ENCODE measurements around the gene THBS2. TPM values are rescaled to one million over a fixed set of nuclear protein-coding genes. Genes with fewer than 3 reads are reported as not detected.

Gene THBS2
- total RNA-seq, 1 experiment from 2014 or later = not detected

DNA sequence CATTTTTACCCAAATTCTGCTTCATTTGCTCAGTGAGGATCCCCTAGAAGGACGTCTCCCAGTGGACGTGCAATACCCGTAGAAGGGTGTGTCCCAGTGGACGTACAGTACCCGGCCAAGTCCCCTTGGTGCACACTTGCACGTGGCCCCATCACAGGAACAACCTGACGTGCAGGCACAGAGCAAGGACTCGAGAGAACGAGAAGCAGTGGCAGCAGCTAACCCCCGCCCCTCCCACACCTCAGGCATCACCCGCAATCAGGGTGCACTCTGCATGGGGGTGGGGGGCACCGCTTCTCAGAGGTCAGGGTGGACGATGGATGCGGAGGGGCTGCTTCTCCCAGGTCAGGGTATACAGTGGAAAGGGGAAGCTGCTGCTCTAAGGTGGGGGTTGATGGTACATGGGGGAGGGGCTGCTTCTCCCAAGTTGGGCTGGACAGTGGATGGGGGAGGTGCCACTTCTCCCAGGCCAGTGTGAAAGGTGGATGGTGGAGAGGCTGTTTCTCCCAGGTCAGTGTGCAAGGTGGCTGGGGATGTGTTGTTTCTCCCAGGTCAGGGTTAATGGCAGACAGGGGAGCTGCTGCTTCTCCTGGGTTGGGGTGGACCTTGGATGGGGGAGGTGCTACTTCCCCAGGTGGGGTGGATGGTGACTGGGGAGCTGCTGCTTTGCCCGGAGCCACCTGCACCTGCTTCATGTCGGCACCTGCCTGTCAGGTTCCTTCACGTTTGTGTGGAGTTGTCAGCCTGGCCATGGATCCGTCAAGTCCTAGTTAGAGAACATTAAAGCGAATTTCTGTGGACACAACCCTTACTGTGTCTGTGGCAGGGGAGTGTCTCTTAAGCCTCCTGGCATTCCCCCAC lies 1.0 kb upstream of the THBS2 start:
- in situ Hi-C loops (cut with HindIII; ENCODE audit: low pct_unique_long_range_greater_than_20kb, low sequenced_read_pairs) = no loop called here

DNA sequence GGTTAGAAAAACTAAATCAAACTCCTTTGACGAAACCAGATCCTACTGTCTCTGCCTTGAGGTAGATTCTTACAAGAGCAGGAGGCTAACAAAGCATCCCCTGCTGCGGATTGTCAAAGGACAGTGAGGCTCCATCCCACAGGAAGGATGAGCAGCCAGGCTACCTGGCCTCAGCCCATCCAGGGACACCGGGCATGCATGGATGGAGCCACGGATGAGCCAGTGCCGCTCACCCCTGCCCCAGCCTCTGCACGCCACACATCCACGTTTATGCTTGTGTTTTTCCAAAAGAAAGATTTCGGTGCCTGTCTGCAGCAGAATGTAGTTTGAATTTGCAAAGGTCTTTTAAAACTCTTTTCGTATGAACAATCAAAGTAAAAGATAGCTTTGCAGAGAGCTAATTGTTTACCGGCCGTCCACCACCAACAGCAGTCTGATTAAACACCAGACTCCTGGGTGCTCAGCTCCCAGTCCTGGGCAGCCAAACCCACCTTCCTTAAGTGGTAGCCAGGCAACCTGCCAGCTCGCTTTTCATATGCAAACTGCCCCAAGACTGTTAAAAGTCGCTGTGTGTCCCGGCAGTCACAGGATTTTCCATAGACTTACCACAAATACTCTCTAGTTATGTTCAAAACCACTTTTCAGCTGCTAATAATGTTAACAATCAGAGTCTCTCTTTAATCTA lies 999 bp downstream of the THBS2 start:
- in situ Hi-C loops (cut with HindIII; ENCODE audit: low pct_unique_long_range_greater_than_20kb, low sequenced_read_pairs) = no loop called here
- no peak for DNase-seq (ENCODE audit: low read depth)

More for the DNA sequence above, 1.0 kb upstream of the THBS2 start:
- no peak for DNase-seq (ENCODE audit: low read depth)

DNA sequence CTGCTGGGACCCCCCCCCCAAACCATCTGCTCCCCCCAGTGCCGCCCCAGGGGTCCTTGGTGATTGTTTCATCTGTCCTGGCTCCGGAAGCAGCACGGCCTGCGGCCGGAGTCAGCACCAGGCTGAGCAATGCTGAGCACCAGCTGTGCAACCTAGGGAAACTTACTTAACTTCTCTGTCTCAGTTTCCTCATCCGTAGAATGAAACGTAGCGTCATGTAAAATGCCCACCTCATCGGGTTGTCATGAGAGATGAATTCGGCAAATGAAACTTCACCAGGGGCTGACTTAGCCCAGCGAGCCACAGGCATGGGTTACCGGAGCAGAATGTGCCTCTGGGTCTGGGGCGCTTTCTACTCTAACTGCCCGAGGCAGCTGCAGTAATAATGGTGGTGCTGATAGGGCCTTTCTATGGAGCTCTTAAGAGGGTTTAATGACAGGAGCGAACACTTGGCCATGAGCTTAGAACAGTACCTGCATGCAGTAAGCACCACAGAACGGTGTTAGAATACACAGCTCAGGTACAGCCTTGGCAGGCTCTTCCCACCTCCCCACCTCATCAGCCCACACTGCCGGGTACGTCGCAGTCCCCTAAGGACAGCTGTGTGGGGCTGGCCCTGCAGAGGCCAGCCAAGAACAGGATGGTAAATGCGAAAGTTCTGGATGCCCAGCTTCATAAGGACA lies 1.7 kb downstream of the THBS2 start:
- in situ Hi-C loops (cut with HindIII; ENCODE audit: low pct_unique_long_range_greater_than_20kb, low sequenced_read_pairs) = no loop called here
- DNase-seq (ENCODE audit: low read depth) = no peak

DNA sequence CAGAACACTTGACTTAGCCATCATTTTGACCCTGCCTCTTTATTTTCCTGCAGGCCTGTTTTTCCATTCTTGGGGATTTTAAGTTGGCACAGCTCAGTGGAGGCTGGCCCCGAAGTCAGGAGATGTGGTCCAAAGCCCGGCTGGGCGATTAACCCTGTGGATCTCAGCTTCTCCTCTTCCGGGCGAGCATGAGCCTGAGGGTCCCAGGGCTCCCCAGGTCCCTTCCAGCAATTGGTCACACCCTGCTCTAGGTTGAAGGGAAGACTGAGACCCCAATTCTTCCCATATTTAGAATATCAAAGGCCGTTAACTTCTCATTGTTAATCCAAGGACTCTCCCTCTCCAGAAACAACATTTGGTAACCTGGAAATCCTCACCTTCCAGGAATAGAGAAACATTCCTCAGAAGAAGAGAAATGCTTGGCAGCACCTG lies 2.3 kb downstream of the THBS2 start:
- in situ Hi-C loops (cut with HindIII; ENCODE audit: low pct_unique_long_range_greater_than_20kb, low sequenced_read_pairs) = no loop called here
- no peak for DNase-seq (ENCODE audit: low read depth)

DNA sequence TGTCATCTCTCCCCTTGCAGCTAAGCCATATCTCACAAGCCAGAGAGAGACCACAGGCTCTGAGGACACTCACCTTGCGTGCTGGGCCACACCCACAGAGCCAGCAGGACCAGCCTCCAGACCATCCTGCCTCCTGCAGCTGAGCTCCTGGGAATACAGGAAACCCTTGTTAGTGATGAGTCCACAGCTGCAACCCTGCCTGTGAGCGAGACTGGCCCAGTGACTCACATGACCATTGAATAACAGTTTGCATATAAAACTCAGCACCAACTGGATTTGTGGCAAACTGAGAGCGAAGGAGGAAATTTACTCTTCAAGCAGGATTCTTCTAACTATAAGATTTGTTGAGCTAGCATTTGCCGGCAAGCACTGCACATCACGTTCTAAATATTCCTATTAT lies 3.0 kb downstream of the THBS2 start:
- DNase-seq (ENCODE audit: low read depth) = peak; percentile 39
- in situ Hi-C loops (cut with HindIII; ENCODE audit: low pct_unique_long_range_greater_than_20kb, low sequenced_read_pairs) = no loop called here

DNA sequence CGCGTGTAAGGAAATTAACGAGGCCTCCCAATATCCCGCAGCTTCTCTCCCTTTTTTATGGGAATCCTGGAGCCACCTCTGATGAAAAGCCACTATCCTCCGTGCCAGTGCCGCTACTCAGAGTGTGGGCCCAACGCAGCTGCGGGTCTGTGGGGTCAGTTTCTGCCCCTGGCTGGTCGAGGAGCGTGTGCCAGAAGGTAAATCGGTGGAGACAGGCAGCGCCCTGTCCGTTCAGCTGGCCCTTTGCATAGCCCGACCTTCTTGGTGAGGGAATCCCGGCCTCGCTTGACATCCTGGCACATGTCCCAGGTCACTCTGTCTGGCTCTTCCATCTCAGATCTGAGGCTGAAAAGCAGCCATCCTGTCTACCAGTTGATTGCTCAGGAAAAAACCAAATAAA lies 4.6 kb downstream of the THBS2 start:
- in situ Hi-C loops (cut with HindIII; ENCODE audit: low pct_unique_long_range_greater_than_20kb, low sequenced_read_pairs) = no loop called here

DNA sequence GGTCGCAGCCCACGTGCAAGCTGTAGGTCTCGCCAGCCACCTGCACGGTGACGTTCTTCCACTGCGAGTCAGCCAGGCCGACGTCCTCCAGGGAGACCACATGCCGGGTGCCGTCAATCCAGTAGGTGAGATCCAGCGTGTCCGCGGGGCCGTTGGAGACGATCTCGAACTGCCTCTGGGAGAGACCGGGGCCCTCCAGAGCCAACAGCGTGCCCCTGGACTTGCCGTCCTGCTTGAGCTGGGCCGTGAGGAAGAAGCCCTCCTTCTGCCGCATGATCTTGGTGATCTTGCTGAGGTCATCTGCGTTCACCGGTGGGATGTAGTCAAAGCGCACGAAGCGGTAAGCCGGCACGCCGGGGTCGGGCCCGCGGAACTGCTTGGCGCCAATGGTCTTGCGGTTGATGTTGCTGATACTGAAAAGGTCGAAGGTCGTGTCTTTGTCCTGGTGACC lies 5.1 kb downstream of the THBS2 start:
- in situ Hi-C loops (cut with HindIII; ENCODE audit: low pct_unique_long_range_greater_than_20kb, low sequenced_read_pairs) = no loop called here
- DNase-seq (ENCODE audit: low read depth) = no peak

More for the DNA sequence above, 4.6 kb downstream of the THBS2 start:
- DNase-seq (ENCODE audit: low read depth) = no peak

DNA sequence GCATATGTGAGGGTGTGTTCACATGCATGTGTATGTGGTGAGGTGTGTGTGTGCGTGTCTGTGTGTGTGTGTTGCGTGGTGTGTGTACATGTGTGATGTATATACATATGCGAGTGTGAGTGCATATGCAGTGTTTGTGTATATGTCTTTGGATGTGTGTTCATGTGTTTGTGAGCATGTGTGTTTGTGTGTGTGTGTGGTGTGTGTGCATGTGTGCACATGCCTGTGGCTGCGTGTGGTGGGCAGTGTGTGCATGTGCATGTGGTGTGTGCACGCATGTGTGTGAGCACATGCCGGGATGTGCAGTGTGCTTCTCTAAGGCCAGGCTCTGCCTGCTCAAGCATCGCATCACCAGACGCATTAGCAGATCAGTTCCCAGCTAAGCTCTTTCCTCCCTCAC lies 5.7 kb downstream of the THBS2 start:
- in situ Hi-C loops (cut with HindIII; ENCODE audit: low pct_unique_long_range_greater_than_20kb, low sequenced_read_pairs) = no loop called here
- no peak for DNase-seq (ENCODE audit: low read depth)

DNA sequence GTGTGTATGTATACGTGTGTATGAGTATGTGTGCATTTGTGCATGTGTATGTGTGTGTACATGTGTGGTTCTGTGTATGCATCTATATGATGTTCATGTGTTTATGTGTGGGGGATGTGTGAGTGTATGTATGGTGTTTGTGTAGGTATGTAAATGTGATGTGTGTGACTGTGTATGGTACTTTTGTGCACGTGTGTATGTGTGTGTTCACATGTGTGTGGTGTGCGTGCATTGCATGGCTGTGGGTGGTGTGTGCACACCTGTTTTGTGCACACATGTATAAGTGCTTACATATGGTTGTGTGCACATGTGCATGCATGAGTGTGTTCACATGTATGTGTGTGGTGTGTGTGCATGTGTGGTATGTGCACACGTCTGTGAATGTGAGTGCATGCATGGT lies 6.2 kb downstream of the THBS2 start:
- in situ Hi-C loops (cut with HindIII; ENCODE audit: low pct_unique_long_range_greater_than_20kb, low sequenced_read_pairs) = no loop called here
- DNase-seq (ENCODE audit: low read depth) = no peak

DNA sequence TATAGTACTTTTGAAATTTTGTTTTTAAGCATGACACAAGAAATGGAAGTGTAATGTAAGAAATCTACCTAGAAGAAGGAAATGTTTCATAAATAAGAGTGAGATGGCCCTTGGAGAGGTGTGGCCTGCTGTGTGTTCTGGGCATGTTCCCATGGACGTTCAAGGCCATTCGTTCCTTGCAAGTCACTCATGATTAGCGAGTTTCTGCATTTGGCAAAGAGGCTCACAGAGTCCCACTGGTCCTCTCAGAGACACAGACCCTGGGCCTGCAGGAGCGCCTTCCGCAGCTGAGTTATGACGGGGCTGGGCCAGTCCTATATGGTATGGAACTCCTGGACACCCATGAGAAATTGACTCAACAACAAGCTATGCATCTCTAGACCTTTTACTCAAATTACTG lies 7.2 kb downstream of the THBS2 start:
- no peak for DNase-seq (ENCODE audit: low read depth)
- in situ Hi-C loops (cut with HindIII; ENCODE audit: low pct_unique_long_range_greater_than_20kb, low sequenced_read_pairs) = no loop called here

DNA sequence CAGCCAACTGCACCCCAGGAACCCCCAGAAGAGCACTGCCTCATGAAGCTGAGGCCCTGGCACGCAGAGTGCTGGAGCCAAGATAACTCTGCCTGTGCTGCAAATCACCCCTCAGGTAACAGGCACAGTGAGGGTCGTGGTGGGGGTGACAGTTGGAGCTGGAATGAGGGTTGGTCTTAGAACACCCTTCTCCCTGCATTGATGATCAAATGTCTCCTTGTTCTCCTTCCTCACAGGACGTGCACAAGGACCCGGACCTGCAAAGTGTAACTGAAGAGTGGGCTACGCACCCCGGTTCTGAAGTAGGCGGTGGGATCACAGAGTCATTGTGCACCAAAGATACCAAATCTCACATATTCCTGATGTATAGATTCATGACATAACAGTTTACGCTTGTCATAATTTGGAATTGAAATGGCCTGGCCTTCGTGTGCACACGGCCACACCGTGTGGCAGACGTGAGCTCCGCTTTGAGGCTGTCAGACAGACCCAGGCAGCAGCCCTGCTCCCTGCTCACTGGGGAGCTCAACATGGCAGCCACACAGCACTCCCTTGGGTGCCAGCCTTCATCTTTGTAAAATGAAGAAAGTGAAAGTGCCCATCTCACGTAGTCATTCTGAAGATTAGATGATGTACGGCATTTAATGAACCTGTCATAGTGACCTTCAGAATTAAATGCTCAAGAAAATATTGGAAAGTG lies 8.8 kb downstream of the THBS2 start:
- no peak for DNase-seq (ENCODE audit: low read depth)
- in situ Hi-C loops (cut with HindIII; ENCODE audit: low pct_unique_long_range_greater_than_20kb, low sequenced_read_pairs) = no loop called here

DNA sequence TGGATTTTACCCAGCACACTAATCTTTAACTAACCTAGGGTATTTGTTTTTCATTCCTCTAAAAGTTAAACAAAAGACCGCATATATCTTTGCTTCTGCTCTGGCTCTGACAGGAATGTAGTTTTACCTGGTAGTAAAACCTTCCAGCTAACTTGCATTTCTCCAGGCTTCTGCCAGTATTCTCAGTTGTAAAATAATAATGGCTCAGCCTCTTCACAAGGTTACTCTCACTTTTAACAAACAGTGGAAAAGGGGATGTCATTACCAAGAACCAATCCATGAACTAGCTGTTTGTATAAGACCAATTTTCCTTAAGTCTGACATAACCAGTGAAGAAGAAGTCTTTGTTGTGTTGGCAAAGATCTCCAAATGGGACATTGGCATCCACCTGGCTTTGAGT lies 10.0 kb downstream of the THBS2 start:
- DNase-seq (ENCODE audit: low read depth) = no peak
- in situ Hi-C loops (cut with HindIII; ENCODE audit: low pct_unique_long_range_greater_than_20kb, low sequenced_read_pairs) = no loop called here

DNA sequence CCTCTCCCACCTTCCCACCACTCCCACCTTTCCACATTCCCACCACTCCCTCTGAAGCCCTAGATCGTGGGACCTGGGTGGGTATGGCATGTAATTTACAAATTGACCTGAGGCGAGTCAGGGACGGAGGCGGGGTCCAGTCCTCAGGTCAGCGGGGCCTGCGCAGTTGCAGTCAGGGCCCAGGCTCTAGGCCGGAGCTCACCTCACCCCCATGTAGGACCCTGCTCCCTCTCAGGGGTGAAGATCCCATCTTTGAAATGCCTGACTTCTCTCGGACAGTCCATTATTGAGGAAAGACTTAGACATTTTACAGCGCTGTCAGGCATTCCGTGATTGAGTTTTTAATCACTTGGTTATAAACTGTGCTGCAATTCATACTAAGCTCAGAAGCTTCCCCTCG lies 10.5 kb downstream of the THBS2 start:
- no peak for DNase-seq (ENCODE audit: low read depth)
- in situ Hi-C loops (cut with HindIII; ENCODE audit: low pct_unique_long_range_greater_than_20kb, low sequenced_read_pairs) = no loop called here

DNA sequence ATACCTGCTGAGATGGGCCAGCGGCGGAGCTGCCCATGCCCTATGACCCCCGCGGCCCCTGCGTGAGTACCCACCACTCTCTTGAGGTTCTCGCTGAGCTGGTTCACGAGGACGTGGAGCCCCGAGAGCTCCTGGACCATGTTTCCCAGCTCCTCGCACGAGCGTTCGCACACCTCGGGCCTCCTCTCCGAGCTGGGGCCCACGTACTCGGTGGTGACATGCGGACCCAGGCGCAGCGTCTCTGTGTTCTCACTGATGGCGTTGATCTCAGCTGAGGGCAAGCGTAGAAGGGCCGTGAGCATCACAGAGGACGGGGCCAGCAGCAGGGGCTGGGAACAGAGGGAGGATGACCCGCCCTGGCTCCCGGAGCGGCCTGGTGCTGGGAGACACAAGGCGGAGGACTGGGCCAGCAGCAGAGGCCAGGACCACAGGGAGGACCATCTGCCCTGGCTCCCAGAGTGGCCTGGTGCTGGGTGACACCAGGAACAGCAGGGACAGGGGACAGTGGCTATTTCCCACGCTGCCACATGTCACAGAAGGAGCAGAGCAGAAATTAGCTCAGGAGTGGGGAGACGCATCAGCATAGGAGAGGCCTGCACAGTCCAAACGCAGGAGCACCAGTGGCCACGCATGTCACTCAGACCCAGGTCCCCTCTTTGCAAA lies 11.8 kb downstream of the THBS2 start:
- in situ Hi-C loops (cut with HindIII; ENCODE audit: low pct_unique_long_range_greater_than_20kb, low sequenced_read_pairs) = no loop called here
- no peak for DNase-seq (ENCODE audit: low read depth)

DNA sequence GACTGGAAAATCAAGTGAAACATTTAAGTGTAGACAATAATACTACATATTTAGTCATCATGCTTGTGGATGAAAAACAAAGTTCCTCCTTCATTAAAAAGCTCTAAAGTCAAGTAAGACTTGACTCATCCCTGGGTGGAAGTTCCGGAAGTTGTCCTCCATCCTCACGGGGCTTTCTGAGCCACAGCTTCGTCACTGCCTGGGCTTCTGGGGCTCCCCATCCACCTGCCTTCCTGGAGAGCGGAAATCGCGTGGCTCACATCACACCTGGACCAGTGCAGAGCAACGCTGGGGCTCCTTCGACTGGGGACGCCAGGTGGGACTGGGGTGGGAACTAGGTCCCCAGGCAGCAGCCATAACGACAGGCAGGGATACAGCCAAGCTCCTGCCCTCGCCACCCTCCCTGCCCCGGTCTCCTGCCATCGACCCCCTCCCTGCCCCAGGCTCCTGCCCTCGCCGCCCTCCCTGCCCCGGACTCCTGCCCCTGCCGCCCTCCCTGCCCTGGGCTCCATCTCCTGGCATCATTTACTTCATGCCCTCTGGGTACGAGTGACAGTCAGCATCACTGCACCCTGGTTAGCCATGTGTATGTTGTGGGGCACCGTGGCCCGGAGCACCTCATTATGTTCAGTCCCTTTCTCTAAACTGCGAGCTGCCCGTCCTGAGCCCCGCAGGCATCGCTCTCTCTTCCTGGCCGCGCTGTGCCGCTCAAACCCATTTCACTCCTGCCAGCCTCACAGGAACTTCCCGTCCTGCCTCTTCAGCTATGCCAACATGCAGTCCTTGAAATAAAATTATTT lies 12.9 kb downstream of the THBS2 start:
- no peak for DNase-seq (ENCODE audit: low read depth)
- in situ Hi-C loops (cut with HindIII; ENCODE audit: low pct_unique_long_range_greater_than_20kb, low sequenced_read_pairs) = no loop called here

DNA sequence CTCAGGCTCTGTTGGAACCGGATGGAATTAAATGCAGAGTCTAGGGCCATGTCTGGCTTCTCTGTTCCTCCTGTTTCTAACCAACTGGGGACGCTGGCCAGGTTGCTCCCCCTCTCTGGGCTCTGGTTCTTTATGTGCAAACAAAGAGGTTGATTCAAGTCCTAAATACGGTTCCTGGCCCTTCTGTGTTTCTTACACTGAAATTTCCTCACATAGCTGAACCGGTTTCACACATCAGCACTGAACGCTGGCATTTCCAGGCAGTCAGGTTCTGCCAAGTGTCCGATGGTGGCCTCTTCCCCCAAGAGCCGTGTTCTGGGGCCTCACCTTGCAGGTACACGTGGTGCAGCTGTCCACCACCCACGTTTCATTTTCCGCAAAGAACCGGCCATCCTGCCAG lies 13.5 kb downstream of the THBS2 start:
- in situ Hi-C loops (cut with HindIII; ENCODE audit: low pct_unique_long_range_greater_than_20kb, low sequenced_read_pairs) = no loop called here
- no peak for DNase-seq (ENCODE audit: low read depth)

DNA sequence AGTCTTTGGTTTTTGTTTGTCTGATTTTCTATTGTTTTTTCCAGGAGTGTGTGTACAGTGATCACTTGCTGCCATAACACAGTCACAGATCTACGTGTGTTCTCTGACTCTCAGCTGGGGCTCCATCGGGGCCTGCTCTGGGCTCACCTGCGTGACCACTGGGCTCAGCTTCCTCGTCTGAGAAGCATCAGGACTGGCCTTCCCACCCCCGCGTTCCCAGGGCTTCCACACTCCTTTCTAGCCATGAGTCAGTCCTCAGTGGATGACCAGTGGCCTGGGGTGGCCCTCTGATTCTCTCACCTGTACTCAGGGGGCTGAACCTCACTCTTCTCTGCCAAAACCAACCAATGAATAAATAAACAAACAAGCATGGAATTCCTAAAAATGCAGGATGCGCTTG lies 14.5 kb downstream of the THBS2 start:
- no peak for DNase-seq (ENCODE audit: low read depth)
- in situ Hi-C loops (cut with HindIII; ENCODE audit: low pct_unique_long_range_greater_than_20kb, low sequenced_read_pairs) = no loop called here

All from Caki2 (cell line).